IMR-90 (cell line): ENCODE measurements around the gene CIAO2A. TPM values are rescaled to one million over a fixed set of nuclear protein-coding genes. Genes with fewer than 3 reads are reported as not detected.

Source experiments
- ATAC-seq: fragments of 200-7000 bp; cut with Tn5 transposase; 2 replicates; pipeline ENCODE4 v1.9.1; 2020; ENCODE audit warnings: low read depth, mild to moderate bottlenecking, moderate library complexity
- BruUV-seq: library from RNA; stranded (reverse); fragments of 400-500 nt; replicated peaks from 2 replicates; lab custom pipeline; 2021; lab: Mats Ljungman, UMichigan
- CTCF ChIA-PET: fragments of 300-600 bp; formaldehyde crosslinking; extraction: SDS; loops from one replicate; lab custom pipeline; 2021; ENCODE audit warnings: antibody characterized with exemption; lab: Yijun Ruan, JAX
- POLR2A ChIA-PET: fragments of 300-600 bp; sonication (Branson Sonifier 250); formaldehyde crosslinking; loops from one replicate; lab custom pipeline; 2022; ENCODE audit warnings: antibody characterized with exemption; ENCODE audit not compliant: unreplicated experiment; lab: Charles Lee
- DNase-seq: peaks from one replicate; pipeline ENCODE4 v3.0.0; 2013
- H2AFZ ChIP-seq: replicated peaks from 2 replicates; pipeline ENCODE3; 2013; ENCODE audit warnings: low read length, mild to moderate bottlenecking; ENCODE audit not compliant: poor library complexity
- H2AK5ac ChIP-seq: 2 replicates; pipeline ENCODE4 v1.6.1; 2013; ENCODE audit warnings: low read depth, low read length, inconsistent platforms
- H2AK9ac ChIP-seq: replicated peaks from 2 replicates; pipeline ENCODE3; 2013; ENCODE audit warnings: mild to moderate bottlenecking, low read depth, low read length, moderate library complexity; ENCODE audit not compliant: poor library complexity
- H2BK120ac ChIP-seq: 2 replicates; pipeline ENCODE4 v1.6.1; 2013; ENCODE audit warnings: low read depth, low read length, inconsistent platforms
- H2BK15ac ChIP-seq: 3 replicates; pipeline ENCODE4 v1.6.1; 2013; ENCODE audit warnings: low read depth, low read length, inconsistent platforms
- H2BK20ac ChIP-seq: 2 replicates; pipeline ENCODE4 v1.6.1; 2013; ENCODE audit warnings: low read depth, mild to moderate bottlenecking, inconsistent platforms, low read length, moderate library complexity
- H2BK5ac ChIP-seq: 2 replicates; pipeline ENCODE4 v1.6.1; 2013; ENCODE audit warnings: mild to moderate bottlenecking, low read depth, low read length, inconsistent platforms; ENCODE audit not compliant: poor library complexity, severe bottlenecking
- H3K14ac ChIP-seq: replicated peaks from 2 replicates; pipeline ENCODE4 v1.6.1; 2013; ENCODE audit warnings: low read depth, low read length, inconsistent platforms
- H3K18ac ChIP-seq: 2 replicates; pipeline ENCODE4 v1.6.1; 2013; ENCODE audit warnings: low read depth, low read length, control low read depth
- H3K23ac ChIP-seq: 2 replicates; pipeline ENCODE4 v1.6.1; 2013; ENCODE audit warnings: low read depth, low read length, inconsistent platforms
- H3K27ac ChIP-seq: 2 replicates; pipeline ENCODE4 v1.5.1; 2013; ENCODE audit warnings: mild to moderate bottlenecking, control low read depth, low read length; ENCODE audit not compliant: insufficient read depth
- H3K27me3 ChIP-seq: 2 replicates; pipeline ENCODE4 v1.6.1; 2013; ENCODE audit warnings: low read length; ENCODE audit not compliant: control insufficient read depth, insufficient read depth
- H3K36me3 ChIP-seq: 2 replicates; pipeline ENCODE4 v1.6.1; 2013; ENCODE audit warnings: low read length, mixed read lengths; ENCODE audit not compliant: control insufficient read depth, insufficient read depth
- H3K4ac ChIP-seq: 2 replicates; pipeline ENCODE4 v1.6.1; 2013; ENCODE audit warnings: low read depth, low read length, inconsistent platforms
- H3K4me1 ChIP-seq: 2 replicates; pipeline ENCODE4 v1.6.1; 2013; ENCODE audit warnings: low read length, mixed read lengths; ENCODE audit not compliant: control insufficient read depth, insufficient read depth
- H3K4me2 ChIP-seq: 2 replicates; pipeline ENCODE4 v1.6.1; 2013; ENCODE audit warnings: low read depth, mild to moderate bottlenecking, control low read depth, low read length, moderate library complexity
- H3K4me3 ChIP-seq: 2 replicates; pipeline ENCODE4 v1.5.1; 2013; ENCODE audit warnings: low read depth, mild to moderate bottlenecking, control low read depth, low read length, moderate library complexity; ENCODE audit not compliant: insufficient read depth
- H3K56ac ChIP-seq: 2 replicates; pipeline ENCODE4 v1.6.1; 2013; ENCODE audit warnings: low read length, inconsistent platforms; ENCODE audit not compliant: insufficient read depth; ENCODE audit errors: extremely low read depth
- H3K79me1 ChIP-seq, 2 experiments: 2 replicates each; pipeline ENCODE4 v1.6.1; 2013; ENCODE audit warnings: low read length in 2 of 2, inconsistent platforms in 1 of 2, low read depth in 1 of 2
- H3K9ac ChIP-seq: 2 replicates; pipeline ENCODE4 v1.6.1; 2013; ENCODE audit warnings: low read depth, low read length, control low read depth
- H3K9me1 ChIP-seq: 2 replicates; pipeline ENCODE4 v1.6.1; 2013; ENCODE audit warnings: low read length, inconsistent platforms; ENCODE audit not compliant: insufficient read depth
- H3K9me3 ChIP-seq: 2 replicates; pipeline ENCODE4 v1.6.1; 2013; ENCODE audit warnings: low read length; ENCODE audit not compliant: control insufficient read depth, insufficient read depth
- H4K20me1 ChIP-seq: 2 replicates; pipeline ENCODE4 v1.6.1; 2013; ENCODE audit warnings: low read length, inconsistent platforms; ENCODE audit not compliant: insufficient read depth
- H4K5ac ChIP-seq: 2 replicates; pipeline ENCODE4 v1.6.1; 2013; ENCODE audit warnings: mild to moderate bottlenecking, low read depth, low read length, control low read depth
- H4K8ac ChIP-seq, 2 experiments: 2 replicates each; pipeline ENCODE4 v1.6.1; 2013; ENCODE audit warnings: low read depth in 2 of 2, low read length in 2 of 2, control low read depth in 1 of 2, inconsistent platforms in 1 of 2
- H4K91ac ChIP-seq: 2 replicates; pipeline ENCODE4 v1.6.1; 2013; ENCODE audit warnings: low read depth, low read length, inconsistent platforms; ENCODE audit not compliant: insufficient read depth
- FOS ChIP-seq: fragments of 150-350 bp; IDR thresholded peaks from 2 replicates; pipeline ENCODE4 v1.6.1; 2016; ENCODE audit warnings: low read depth, low read length
- WGBS, 2 experiments: methylation state at CpG; one replicate each; pipeline versions ENCODE4 v1.1.5 to v1.1.7; 2013; ENCODE audit warnings: missing lambda C conversion rate in 2 of 2; ENCODE audit not compliant: insufficient read length in 1 of 2; ENCODE audit errors: extremely low coverage in 2 of 2; 5-methylcytosine and 5-hydroxymethylcytosine counted together
- dilution Hi-C: fragments of 300-500 bp; cut with HindIII; formaldehyde crosslinking; loops from one replicate; pipeline ENCODE4 v1.14.3; 2018; ENCODE audit warnings: low sequenced_read_pairs; ENCODE audit not compliant: unreplicated experiment
- in situ Hi-C: fragments of 300-500 bp; cut with MboI; formaldehyde crosslinking; loops from 3 replicates; pipeline ENCODE4 v1.14.3; 2019; ENCODE audit warnings: low sequenced_read_pairs, inconsistent platforms, mixed read lengths
- intact Hi-C: fragments of 100-400 bp; cut with micrococcal nuclease; formaldehyde crosslinking; loops from 2 replicates; pipeline ENCODE4 v1.10.0; 2022
- polyA plus RNA-seq, 3 experiments: library from polyadenylated mRNA; depleted of rRNA; stranded (reverse); fragments of >200 nt; gene quantifications; 2 replicates each; pipeline ENCODE4 v1.2.3, GENCODE V29; 2012; ENCODE audit warnings: low replicate concordance in 1 of 3
- total RNA-seq: library from RNA; depleted of rRNA; stranded (reverse); fragments of >200 nt; gene quantifications from 2 replicates; pipeline ENCODE4 v1.2.3, GENCODE V29; 2012

Gene CIAO2A
- total and polyA plus RNA-seq, 2 of the 4 experiments (the other 2 are of a cell fraction): 36.7 to 38.3 TPM

GRCh38 chr15:64035525-64035924 is 58.1 kb downstream of the CIAO2A start:
- H3K23ac ChIP-seq: no peak overlapping the region
- no peak for ATAC-seq
- POLR2A ChIA-PET: no interaction called here

More at GRCh38 chr15:64035525-64035924, 58.1 kb downstream of the CIAO2A start:
- Histone ChIP-seq H3K14ac (no peak overlapping the region), H2AK5ac (no peak overlapping the region), H2BK120ac (no peak overlapping the region), H3K4me1 (no peaks in the 10 kb centered on the region), H3K9ac (no peak overlapping the region), H4K91ac (no peak overlapping the region), H3K4me2 (no peak overlapping the region), H3K4me3 (no peak overlapping the region), H3K27ac (no peak overlapping the region), H4K8ac (no peak overlapping the region), H3K36me3 (no peaks in the 10 kb centered on the region), H2AFZ (no peak overlapping the region), H2BK15ac (no peak overlapping the region), H3K18ac (no peak overlapping the region), H3K27me3 (peaks cover 16% of the 10 kb centered on the region), H3K9me1 (no peaks in the 10 kb centered on the region), H3K56ac (no peak overlapping the region), H3K79me1 (no peaks in the 10 kb centered on the region), H3K9me3 (no peaks in the 10 kb centered on the region), H4K5ac (no peak overlapping the region), H2BK5ac (no peak overlapping the region), H3K4ac (no peak overlapping the region), H2AK9ac (no peak overlapping the region), H2BK20ac (no peak overlapping the region), H4K20me1 (no peaks in the 10 kb centered on the region)
- no TSS peak for BruUV-seq
- CTCF ChIA-PET: no interaction called here
- dilution Hi-C loops (no loop called here), intact Hi-C loops (no loop called here), in situ Hi-C loops (loop anchor here (25.0 kb wide), 1 partner anchor 173 kb away; no protein-coding TSS in a partner anchor)
- no peak for DNase-seq
- TF ChIP-seq FOS: no peak
- WGBS, 2 experiments: no CpG with 5 or more reads among the region's 1 CpG
